GM21737 (cell line): ENCODE measurements around the gene ATP2A3.

Source experiments
- ATAC-seq: cut with Tn5 transposase; IDR thresholded peaks from one replicate; pipeline ENCODE4 v1.9.1; 2021; ENCODE audit warnings: mild to moderate bottlenecking, moderate library complexity; ENCODE audit not compliant: unreplicated experiment

ATP2A3 gene

GRCh38 chr17:3974138-3974687 lies 10.0 kb upstream of the ATP2A3 start:
- ATAC-seq = no peak

GRCh38 chr17:3973495-3974137 lies 9.4 kb upstream of the ATP2A3 start:
- ATAC-seq = no peak

GRCh38 chr17:3972931-3973330 lies 8.7 kb upstream of the ATP2A3 start:
- ATAC-seq = no peak

DNA sequence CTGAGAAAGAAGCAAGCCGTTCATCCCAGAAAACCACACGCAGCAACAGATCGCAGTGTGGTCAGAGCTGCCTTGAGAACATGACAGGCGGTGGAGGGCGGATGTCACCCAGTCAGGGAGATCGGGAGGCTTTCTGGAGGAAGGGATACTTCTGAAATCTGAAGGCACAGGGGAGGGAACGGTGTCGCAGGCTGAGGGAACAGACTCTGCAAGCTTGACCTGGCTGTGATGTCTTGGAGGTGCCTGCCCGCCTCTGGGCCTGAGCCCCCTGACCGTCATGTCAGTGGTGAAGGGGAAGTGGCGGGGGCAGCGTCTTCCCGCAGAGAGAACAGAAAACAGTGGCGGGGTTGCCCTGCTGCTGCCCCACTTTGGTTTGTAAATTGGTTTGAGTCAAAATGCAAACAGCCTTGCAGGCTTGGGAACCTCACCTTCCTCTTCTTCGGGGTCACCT lies 8.1 kb upstream of the ATP2A3 start:
- no peak for ATAC-seq

- no peak for ATAC-seq
Observed at GRCh38 chr17:3970668-3971067, 6.4 kb upstream of the ATP2A3 start.

DNA sequence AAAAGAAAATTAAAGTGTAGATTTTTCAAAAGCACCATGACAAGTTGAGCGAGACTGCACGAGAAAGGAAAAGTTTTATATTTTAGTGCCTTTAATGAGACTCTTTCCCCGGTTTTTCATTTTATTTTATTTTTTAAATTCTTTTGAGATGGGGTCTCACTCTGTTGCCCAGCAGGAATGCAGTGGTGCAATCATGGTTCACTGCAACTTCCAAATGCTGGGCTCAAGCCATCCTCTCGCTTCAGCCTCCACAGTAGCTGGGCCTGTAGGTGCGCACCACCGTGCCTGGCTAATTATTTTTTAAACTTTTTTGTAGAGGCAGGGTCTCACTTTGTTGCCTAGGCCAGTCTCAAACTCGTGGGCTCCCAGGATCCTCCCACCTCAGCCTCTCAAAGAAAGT lies 5.7 kb upstream of the ATP2A3 start:
- no peak for ATAC-seq

DNA sequence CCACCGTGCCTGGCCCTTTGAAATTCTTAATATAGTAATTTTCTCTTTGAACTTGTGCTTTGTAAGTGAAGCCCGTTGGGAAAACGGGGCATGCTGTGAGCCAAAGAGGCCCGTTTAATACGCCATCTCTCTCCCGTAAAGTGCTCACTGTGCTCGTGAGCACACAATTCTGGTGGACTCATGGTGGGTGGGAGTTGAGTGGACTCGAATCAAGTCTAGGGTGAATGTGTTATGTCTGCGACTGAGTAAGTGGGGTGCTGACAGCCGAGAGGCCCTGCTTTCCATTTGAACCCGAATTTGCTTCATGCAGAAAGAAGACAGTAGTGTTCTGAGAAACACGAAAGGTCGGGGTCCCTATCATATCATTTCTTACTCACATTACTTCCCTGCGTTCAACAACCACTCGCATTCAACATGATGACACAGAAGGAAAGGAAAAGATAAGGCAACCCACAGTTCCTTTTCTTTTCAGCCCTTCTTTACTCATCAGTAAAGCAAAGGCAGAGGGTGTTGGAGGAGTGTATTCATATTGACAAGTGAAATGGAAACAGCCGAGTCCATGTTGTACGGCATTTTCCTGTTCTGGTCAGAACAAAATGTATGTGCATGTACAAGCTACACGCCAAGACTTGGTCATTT lies 4.8 kb upstream of the ATP2A3 start:
- no peak for ATAC-seq

DNA sequence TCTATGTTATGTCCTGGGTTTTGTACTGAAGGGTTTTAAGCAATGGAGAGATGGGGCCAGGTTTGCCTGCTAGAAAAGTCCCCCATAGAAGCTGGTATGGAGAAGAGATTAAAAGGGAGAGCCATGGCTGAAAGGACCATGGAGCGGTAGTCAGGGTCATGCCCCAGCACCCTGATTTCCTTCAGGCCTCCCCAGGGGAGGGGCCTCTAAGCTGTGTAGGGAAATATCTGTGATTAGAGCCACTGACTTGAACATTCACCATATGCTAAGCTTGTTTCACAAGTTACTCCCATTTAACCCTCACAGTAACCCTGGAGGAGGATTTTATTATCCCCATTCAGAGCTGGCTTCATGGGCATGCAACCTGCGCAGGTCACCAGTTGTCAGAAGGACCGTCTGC lies 3.8 kb upstream of the ATP2A3 start:
- no peak for ATAC-seq

GRCh38 chr17:3966720-3967363 lies 2.6 kb upstream of the ATP2A3 start:
- no peak for ATAC-seq

GRCh38 chr17:3965118-3965800 lies 1.0 kb upstream of the ATP2A3 start:
- ATAC-seq = no peak

GRCh38 chr17:3963237-3964201 lies 718 bp downstream of the ATP2A3 start:
- ATAC-seq = peak; percentile 18

- ATAC-seq = no peak
Observed at GRCh38 chr17:3962965-3963236, 1.3 kb downstream of the ATP2A3 start.

DNA sequence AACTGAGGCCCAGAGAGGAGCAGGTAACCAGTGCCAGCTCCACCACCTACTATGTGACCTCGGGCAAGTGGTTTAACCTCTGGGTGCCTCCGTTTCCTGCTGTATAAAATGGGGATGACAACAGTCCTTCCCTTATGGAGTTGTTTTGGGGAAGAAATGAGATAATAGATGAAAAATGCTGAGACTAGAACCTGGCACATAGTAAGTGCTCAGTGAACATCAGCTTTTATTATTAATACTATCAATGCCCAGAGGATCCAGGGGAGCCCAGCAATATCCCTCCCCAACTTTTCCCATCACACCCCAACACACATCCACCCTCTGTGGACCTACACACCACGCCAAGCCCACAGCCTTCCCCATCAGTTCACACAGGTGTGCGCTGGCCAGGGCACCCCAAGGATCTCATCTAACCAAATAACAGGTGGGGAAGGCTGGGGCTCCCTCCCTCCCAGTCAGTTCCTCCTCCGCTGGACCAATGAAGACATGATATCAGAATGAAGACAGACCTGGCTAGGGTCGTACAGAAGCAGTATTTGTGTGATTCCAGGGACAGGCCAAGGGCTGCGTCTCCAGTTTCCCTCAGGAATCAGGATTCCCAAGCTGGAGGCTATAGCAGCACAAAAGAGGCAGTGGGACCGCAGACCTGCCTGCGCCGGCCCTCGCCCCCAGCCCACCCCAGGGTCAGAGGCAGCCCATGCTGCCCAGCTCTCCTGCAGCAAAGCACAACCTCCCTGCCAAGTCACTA lies 1.8 kb downstream of the ATP2A3 start:
- no peak for ATAC-seq

DNA sequence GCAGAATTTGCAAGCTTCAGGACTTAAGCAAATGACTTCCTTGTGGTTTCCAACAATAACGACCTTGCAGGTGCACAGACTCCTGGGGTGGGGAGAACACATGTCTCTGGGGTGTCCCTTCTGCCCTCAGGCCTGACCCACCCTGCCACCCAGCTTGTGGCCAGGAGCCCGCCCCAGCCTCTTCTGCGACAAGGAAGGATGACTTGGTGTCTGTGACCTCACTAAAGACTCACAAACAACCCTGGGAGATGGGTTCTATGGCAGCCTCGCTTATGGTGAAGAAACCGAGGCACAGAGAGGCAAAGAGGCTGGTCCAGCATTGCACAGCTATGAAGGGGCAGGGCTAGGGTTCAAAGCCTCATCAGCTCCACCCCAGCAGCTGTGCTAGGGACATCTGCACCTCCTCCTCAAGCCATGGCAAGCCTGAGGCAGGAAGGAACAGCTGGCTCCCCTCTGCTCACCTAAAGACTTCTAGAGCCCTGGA lies 2.6 kb downstream of the ATP2A3 start:
- no peak for ATAC-seq

DNA sequence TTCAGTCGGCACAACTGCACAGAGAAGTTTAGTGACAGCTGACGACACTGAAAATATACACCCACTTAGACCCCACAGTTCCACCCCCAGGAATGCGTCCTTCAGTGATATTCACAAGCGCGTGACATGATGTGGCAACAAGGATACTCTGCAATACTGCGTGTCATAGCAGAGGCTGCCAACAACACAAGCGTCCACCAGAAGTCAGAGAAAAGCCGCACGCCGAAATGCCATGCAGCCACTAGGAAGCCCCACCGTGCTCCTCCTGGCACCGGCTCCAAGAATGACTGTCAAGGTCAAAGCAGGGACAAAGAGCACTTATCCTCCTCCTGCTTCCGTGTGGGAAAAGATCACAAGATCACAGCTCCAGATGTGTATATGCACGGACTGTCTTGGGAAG lies 3.5 kb downstream of the ATP2A3 start:
- ATAC-seq = no peak

- ATAC-seq = no peak
Observed at GRCh38 chr17:3959921-3960601, 4.2 kb downstream of the ATP2A3 start.

DNA sequence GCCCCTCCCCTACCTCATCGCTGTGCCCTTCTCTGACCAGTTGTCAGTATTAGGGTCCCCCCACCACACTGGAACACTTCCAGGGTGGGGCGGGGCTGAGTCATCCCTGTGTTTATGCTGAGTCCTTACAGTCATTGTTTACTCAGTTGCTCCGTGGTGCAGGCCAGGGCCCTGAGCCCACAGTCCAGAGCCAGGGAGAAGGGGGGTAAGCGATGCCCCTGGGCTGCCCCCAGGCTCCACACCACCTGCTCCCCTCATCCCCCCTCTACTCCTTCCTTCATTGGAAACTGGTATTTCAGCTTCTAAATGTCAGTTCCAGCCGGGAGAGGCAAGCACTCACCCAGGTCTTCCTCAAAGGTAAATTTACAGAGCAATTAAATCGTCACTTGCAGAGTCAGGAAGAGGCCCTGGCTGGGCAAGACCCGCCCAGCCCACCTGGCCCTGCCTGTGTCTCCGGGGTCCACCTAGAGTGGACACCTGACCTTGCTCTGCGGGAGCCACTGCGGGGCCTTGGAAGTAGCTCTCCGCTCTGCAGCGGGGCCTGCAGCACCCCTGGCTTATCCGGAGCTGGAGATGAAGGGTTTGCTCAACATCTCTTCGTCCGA lies 4.8 kb downstream of the ATP2A3 start:
- ATAC-seq = no peak

DNA sequence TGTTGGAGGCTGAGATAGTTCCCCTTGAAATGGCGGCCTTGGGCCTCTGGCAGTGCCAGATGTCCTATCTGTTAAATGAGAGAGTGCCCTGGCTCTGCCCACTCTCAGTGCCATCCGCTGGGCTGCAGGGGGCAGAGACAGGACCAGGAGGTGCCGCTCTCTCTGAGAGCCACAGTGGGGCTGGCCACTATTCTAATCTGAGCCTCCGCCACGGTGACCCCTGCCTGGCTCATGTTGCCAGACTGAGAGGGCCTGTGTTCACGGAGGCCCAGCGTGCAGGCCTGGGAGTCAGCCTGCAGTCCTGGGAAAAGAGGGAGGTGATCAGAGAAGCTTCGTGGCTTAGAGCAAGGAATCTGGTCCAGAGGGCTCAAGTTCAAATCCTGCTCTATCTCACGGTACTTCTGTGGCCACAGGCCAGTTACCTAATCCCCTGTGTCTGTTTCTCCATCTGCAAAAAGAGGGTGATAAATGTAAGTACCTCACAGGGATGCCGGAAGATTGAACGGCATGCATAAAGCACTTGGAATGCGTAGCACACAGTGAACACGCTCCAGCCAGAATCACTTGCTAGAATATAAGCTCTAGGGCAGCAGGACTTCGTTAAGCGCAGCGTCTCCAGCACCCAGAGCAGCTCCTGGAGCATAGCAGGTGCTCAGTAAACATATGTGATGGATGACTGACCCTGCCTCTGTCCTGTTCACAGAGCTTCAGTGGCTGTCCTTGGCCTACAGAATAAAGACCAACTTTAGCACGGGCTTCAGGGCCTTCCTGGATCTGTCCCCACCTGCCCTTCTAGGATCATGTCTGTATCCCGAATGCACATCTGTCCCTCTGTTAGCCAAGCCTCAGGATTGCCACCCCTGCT lies 6.3 kb downstream of the ATP2A3 start:
- no peak for ATAC-seq
